ENCODE measurements around the gene GPBP1.
"Not testable (repeated sequence)": the region's sequence is repeated elsewhere in the genome, so short reads cannot be mapped to it uniquely, and the experiment has no call there.

The GPBP1 gene

GRCh38 chr5:57177479-57178156 lies 3.8 kb downstream of the GPBP1 start:
- no peak for DNase-seq

- not testable (repeated sequence) for DNase-seq
These were observed 4.4 kb downstream of the GPBP1 start for GRCh38 chr5:57178238-57178637.

- DNase-seq = no peak
These were observed 5.7 kb downstream of the GPBP1 start for GRCh38 chr5:57179262-57180200.

- no peak for DNase-seq
These were observed 7.3 kb downstream of the GPBP1 start for GRCh38 chr5:57181154-57181553.

GRCh38 chr5:57184322-57184721 lies 10.5 kb downstream of the GPBP1 start:
- DNase-seq = no peak

GRCh38 chr5:57185313-57185712 lies 11.5 kb downstream of the GPBP1 start:
- DNase-seq = no peak

- no peak for DNase-seq
These were observed 12.3 kb downstream of the GPBP1 start for GRCh38 chr5:57186194-57186593.

GRCh38 chr5:57187977-57188376 lies 14.1 kb downstream of the GPBP1 start:
- DNase-seq = not testable (repeated sequence)

- no peak for DNase-seq
These were observed 15.7 kb downstream of the GPBP1 start for GRCh38 chr5:57189515-57189914.

- no peak for DNase-seq
These were observed 16.7 kb downstream of the GPBP1 start for GRCh38 chr5:57190593-57190992.

- DNase-seq = no peak
These were observed 17.3 kb downstream of the GPBP1 start for GRCh38 chr5:57191163-57191562.

GRCh38 chr5:57191986-57192385 lies 18.1 kb downstream of the GPBP1 start:
- no peak for DNase-seq

- not testable (repeated sequence) for DNase-seq
These were observed 19.0 kb downstream of the GPBP1 start for GRCh38 chr5:57192832-57193231.

- DNase-seq = no peak
These were observed 20.0 kb downstream of the GPBP1 start for GRCh38 chr5:57193757-57194413.

GRCh38 chr5:57194653-57195052 lies 20.8 kb downstream of the GPBP1 start:
- no peak for DNase-seq

- no peak for DNase-seq
These were observed 21.2 kb downstream of the GPBP1 start for GRCh38 chr5:57195060-57195459.

GRCh38 chr5:57199866-57200265 lies 26.0 kb downstream of the GPBP1 start:
- no peak for DNase-seq

GRCh38 chr5:57202811-57203210 lies 29.0 kb downstream of the GPBP1 start:
- DNase-seq = no peak

- no peak for DNase-seq
These were observed 33.3 kb downstream of the GPBP1 start for GRCh38 chr5:57207007-57207653.

GRCh38 chr5:57207681-57208080 lies 33.8 kb downstream of the GPBP1 start:
- no peak for DNase-seq

- no peak for DNase-seq
These were observed 35.6 kb downstream of the GPBP1 start for GRCh38 chr5:57209316-57210040.

GRCh38 chr5:57210633-57211032 lies 36.8 kb downstream of the GPBP1 start:
- no peak for DNase-seq

Data from NCI-H1694 (cell line).